IMR-90 (cell line): ENCODE data around the gene FMO5. TPM values are rescaled to one million over a fixed set of nuclear protein-coding genes. Genes with fewer than 3 reads are reported as not detected.

Experiments used
- ATAC-seq: fragments of 200-7000 bp; cut with Tn5 transposase; 2 replicates; pipeline ENCODE4 v1.9.1; 2020; ENCODE audit warnings: low read depth, mild to moderate bottlenecking, moderate library complexity
- BruUV-seq: library from RNA; stranded (reverse); fragments of 400-500 nt; replicated peaks from 2 replicates; lab custom pipeline; 2021; lab: Mats Ljungman, UMichigan
- CTCF ChIA-PET: fragments of 300-600 bp; formaldehyde crosslinking; extraction: SDS; loops from one replicate; lab custom pipeline; 2021; ENCODE audit warnings: antibody characterized with exemption; lab: Yijun Ruan, JAX
- POLR2A ChIA-PET: fragments of 300-600 bp; sonication (Branson Sonifier 250); formaldehyde crosslinking; loops from one replicate; lab custom pipeline; 2022; ENCODE audit warnings: antibody characterized with exemption; ENCODE audit not compliant: unreplicated experiment; lab: Charles Lee
- DNase-seq: peaks from one replicate; pipeline ENCODE4 v3.0.0; 2013
- H2AFZ ChIP-seq: replicated peaks from 2 replicates; pipeline ENCODE3; 2013; ENCODE audit warnings: low read length, mild to moderate bottlenecking; ENCODE audit not compliant: poor library complexity
- H2AK5ac ChIP-seq: 2 replicates; pipeline ENCODE4 v1.6.1; 2013; ENCODE audit warnings: low read depth, low read length, inconsistent platforms
- H2AK9ac ChIP-seq: replicated peaks from 2 replicates; pipeline ENCODE3; 2013; ENCODE audit warnings: mild to moderate bottlenecking, low read depth, low read length, moderate library complexity; ENCODE audit not compliant: poor library complexity
- H2BK120ac ChIP-seq: 2 replicates; pipeline ENCODE4 v1.6.1; 2013; ENCODE audit warnings: low read depth, low read length, inconsistent platforms
- H2BK15ac ChIP-seq: 3 replicates; pipeline ENCODE4 v1.6.1; 2013; ENCODE audit warnings: low read depth, low read length, inconsistent platforms
- H2BK20ac ChIP-seq: 2 replicates; pipeline ENCODE4 v1.6.1; 2013; ENCODE audit warnings: low read depth, mild to moderate bottlenecking, inconsistent platforms, low read length, moderate library complexity
- H2BK5ac ChIP-seq: 2 replicates; pipeline ENCODE4 v1.6.1; 2013; ENCODE audit warnings: mild to moderate bottlenecking, low read depth, low read length, inconsistent platforms; ENCODE audit not compliant: poor library complexity, severe bottlenecking
- H3K14ac ChIP-seq: replicated peaks from 2 replicates; pipeline ENCODE4 v1.6.1; 2013; ENCODE audit warnings: low read depth, low read length, inconsistent platforms
- H3K18ac ChIP-seq: 2 replicates; pipeline ENCODE4 v1.6.1; 2013; ENCODE audit warnings: low read depth, low read length, control low read depth
- H3K23ac ChIP-seq: 2 replicates; pipeline ENCODE4 v1.6.1; 2013; ENCODE audit warnings: low read depth, low read length, inconsistent platforms
- H3K27ac ChIP-seq: 2 replicates; pipeline ENCODE4 v1.5.1; 2013; ENCODE audit warnings: mild to moderate bottlenecking, control low read depth, low read length; ENCODE audit not compliant: insufficient read depth
- H3K27me3 ChIP-seq: 2 replicates; pipeline ENCODE4 v1.6.1; 2013; ENCODE audit warnings: low read length; ENCODE audit not compliant: control insufficient read depth, insufficient read depth
- H3K36me3 ChIP-seq: 2 replicates; pipeline ENCODE4 v1.6.1; 2013; ENCODE audit warnings: low read length, mixed read lengths; ENCODE audit not compliant: control insufficient read depth, insufficient read depth
- H3K4ac ChIP-seq: 2 replicates; pipeline ENCODE4 v1.6.1; 2013; ENCODE audit warnings: low read depth, low read length, inconsistent platforms
- H3K4me1 ChIP-seq: 2 replicates; pipeline ENCODE4 v1.6.1; 2013; ENCODE audit warnings: low read length, mixed read lengths; ENCODE audit not compliant: control insufficient read depth, insufficient read depth
- H3K4me2 ChIP-seq: 2 replicates; pipeline ENCODE4 v1.6.1; 2013; ENCODE audit warnings: low read depth, mild to moderate bottlenecking, control low read depth, low read length, moderate library complexity
- H3K4me3 ChIP-seq: 2 replicates; pipeline ENCODE4 v1.5.1; 2013; ENCODE audit warnings: low read depth, mild to moderate bottlenecking, control low read depth, low read length, moderate library complexity; ENCODE audit not compliant: insufficient read depth
- H3K56ac ChIP-seq: 2 replicates; pipeline ENCODE4 v1.6.1; 2013; ENCODE audit warnings: low read length, inconsistent platforms; ENCODE audit not compliant: insufficient read depth; ENCODE audit errors: extremely low read depth
- H3K79me1 ChIP-seq, 2 experiments: 2 replicates each; pipeline ENCODE4 v1.6.1; 2013; ENCODE audit warnings: low read length in 2 of 2, inconsistent platforms in 1 of 2, low read depth in 1 of 2
- H3K9ac ChIP-seq: 2 replicates; pipeline ENCODE4 v1.6.1; 2013; ENCODE audit warnings: low read depth, low read length, control low read depth
- H3K9me1 ChIP-seq: 2 replicates; pipeline ENCODE4 v1.6.1; 2013; ENCODE audit warnings: low read length, inconsistent platforms; ENCODE audit not compliant: insufficient read depth
- H3K9me3 ChIP-seq: 2 replicates; pipeline ENCODE4 v1.6.1; 2013; ENCODE audit warnings: low read length; ENCODE audit not compliant: control insufficient read depth, insufficient read depth
- H4K20me1 ChIP-seq: 2 replicates; pipeline ENCODE4 v1.6.1; 2013; ENCODE audit warnings: low read length, inconsistent platforms; ENCODE audit not compliant: insufficient read depth
- H4K5ac ChIP-seq: 2 replicates; pipeline ENCODE4 v1.6.1; 2013; ENCODE audit warnings: mild to moderate bottlenecking, low read depth, low read length, control low read depth
- H4K8ac ChIP-seq, 2 experiments: 2 replicates each; pipeline ENCODE4 v1.6.1; 2013; ENCODE audit warnings: low read depth in 2 of 2, low read length in 2 of 2, control low read depth in 1 of 2, inconsistent platforms in 1 of 2
- H4K91ac ChIP-seq: 2 replicates; pipeline ENCODE4 v1.6.1; 2013; ENCODE audit warnings: low read depth, low read length, inconsistent platforms; ENCODE audit not compliant: insufficient read depth
- BHLHE40 ChIP-seq: fragments of 150-350 bp; IDR thresholded peaks from 2 replicates; pipeline ENCODE4 v1.6.1; 2016; ENCODE audit warnings: mild to moderate bottlenecking, low read depth, low read length
- FOS ChIP-seq: fragments of 150-350 bp; IDR thresholded peaks from 2 replicates; pipeline ENCODE4 v1.6.1; 2016; ENCODE audit warnings: low read depth, low read length
- MAFK ChIP-seq: IDR thresholded peaks from 2 replicates; pipeline ENCODE4 v1.6.1; 2012; ENCODE audit warnings: low read depth, low read length, improper control_type of control experiment
- NFE2L2 ChIP-seq: fragments of 150-350 bp; IDR thresholded peaks from 2 replicates; pipeline ENCODE4 v1.6.1; 2016; ENCODE audit warnings: low read depth, mild to moderate bottlenecking, low read length
- RCOR1 ChIP-seq: IDR thresholded peaks from 2 replicates; pipeline ENCODE4 v1.6.1; 2012; ENCODE audit warnings: mild to moderate bottlenecking, low read length, improper control_type of control experiment; ENCODE audit not compliant: insufficient replicate concordance
- WGBS, 2 experiments: methylation state at CpG; one replicate each; pipeline versions ENCODE4 v1.1.5 to v1.1.7; 2013; ENCODE audit warnings: missing lambda C conversion rate in 2 of 2; ENCODE audit not compliant: insufficient read length in 1 of 2; ENCODE audit errors: extremely low coverage in 2 of 2; 5-methylcytosine and 5-hydroxymethylcytosine counted together
- dilution Hi-C: fragments of 300-500 bp; cut with HindIII; formaldehyde crosslinking; loops from one replicate; pipeline ENCODE4 v1.14.3; 2018; ENCODE audit warnings: low sequenced_read_pairs; ENCODE audit not compliant: unreplicated experiment
- in situ Hi-C: fragments of 300-500 bp; cut with MboI; formaldehyde crosslinking; loops from 3 replicates; pipeline ENCODE4 v1.14.3; 2019; ENCODE audit warnings: low sequenced_read_pairs, inconsistent platforms, mixed read lengths
- intact Hi-C: fragments of 100-400 bp; cut with micrococcal nuclease; formaldehyde crosslinking; loops from 2 replicates; pipeline ENCODE4 v1.10.0; 2022
- polyA plus RNA-seq, 3 experiments: library from polyadenylated mRNA; depleted of rRNA; stranded (reverse); fragments of >200 nt; gene quantifications; 2 replicates each; pipeline ENCODE4 v1.2.3, GENCODE V29; 2012; ENCODE audit warnings: low replicate concordance in 1 of 3
- total RNA-seq: library from RNA; depleted of rRNA; stranded (reverse); fragments of >200 nt; gene quantifications from 2 replicates; pipeline ENCODE4 v1.2.3, GENCODE V29; 2012

Gene FMO5
- total and polyA plus RNA-seq, 2 of the 4 experiments (the other 2 are of a cell fraction) = 0.36 to 0.51 TPM

GRCh38 chr1:147238925-147239820 is 14.0 kb upstream of the FMO5 start:
- POLR2A ChIA-PET = no interaction called here

More at GRCh38 chr1:147238925-147239820, 14.0 kb upstream of the FMO5 start:
- dilution Hi-C loops (no loop called here), intact Hi-C loops (no loop called here), in situ Hi-C loops (no loop called here)
- Histone ChIP-seq H3K4me1 (peaks cover 3% of the 10 kb centered on the region), H3K27me3 (no peaks in the 10 kb centered on the region), H4K5ac (no peak overlapping the region), H2AK5ac (no peak overlapping the region), H3K23ac (no peak overlapping the region), H4K91ac (no peak overlapping the region), H2BK15ac (no peak overlapping the region), H2BK120ac (no peak overlapping the region), H3K9me1 (no peaks in the 10 kb centered on the region), H3K18ac (no peak overlapping the region), H2BK5ac (no peak overlapping the region), H3K79me1 (peaks cover 0 to 5% of the 10 kb centered on the region in 2 experiments; a peak in 1 of 4 replicates), H3K4ac (no peak overlapping the region), H3K4me2 (no peak overlapping the region), H2AK9ac (no peak overlapping the region), H3K9me3 (no peaks in the 10 kb centered on the region), H4K8ac (no peak overlapping the region), H3K56ac (no peak overlapping the region), H2BK20ac (no peak overlapping the region), H3K4me3 (no peak overlapping the region), H3K14ac (no peak overlapping the region), H4K20me1 (peaks cover 13% of the 10 kb centered on the region), H3K9ac (no peak overlapping the region), H3K27ac (no peak overlapping the region), H3K36me3 (no peaks in the 10 kb centered on the region), H2AFZ (no peak overlapping the region)
- WGBS, 2 experiments = 32% methylated on average over 5 of the region's 11 CpGs; no CpG with 5 or more reads in 1 of the 2 experiments
- ATAC-seq (no peak), DNase-seq (no peak)
- CTCF ChIA-PET = interaction anchor here (1.3 kb wide), 1 partner anchor 14 kb away, joined by 3 read pairs; the partner anchor contains the start of gene FMO5
- BruUV-seq = no TSS peak
- TF ChIP-seq NFE2L2 = no peak
- TF ChIP-seq FOS = no peak
- TF ChIP-seq MAFK = no peak
- no peak for TF ChIP-seq RCOR1
- TF ChIP-seq BHLHE40 = no peak
